ENCODE results near the gene RBBP8NL.

The RBBP8NL gene

GRCh38 chr20:62461157-62461556, 33.8 kb upstream of the RBBP8NL start:
- DNase-seq: no peak

DNA sequence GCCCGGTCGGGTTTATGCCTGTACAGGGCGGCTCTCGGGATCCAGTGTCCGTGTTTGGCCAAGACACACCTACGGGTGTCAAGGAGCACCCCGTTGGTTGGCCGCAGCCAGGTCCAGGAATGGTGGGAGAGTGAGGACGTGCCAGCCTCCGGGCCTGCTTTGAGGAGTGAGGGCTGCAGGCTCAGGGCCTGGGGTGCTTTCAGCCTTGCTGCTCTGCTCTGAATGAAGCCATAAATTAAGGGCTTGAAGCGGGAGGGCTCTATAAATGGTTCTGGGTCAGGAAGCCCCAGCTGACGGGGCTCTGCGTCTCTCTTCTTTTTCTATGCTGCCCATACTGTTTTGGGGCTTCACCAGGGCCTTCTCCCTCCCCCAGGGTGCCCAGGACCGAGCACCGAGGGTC, 33.3 kb upstream of the RBBP8NL start:
- DNase-seq: no peak

GRCh38 chr20:62459488-62459887, 32.1 kb upstream of the RBBP8NL start:
- DNase-seq: no peak

DNA sequence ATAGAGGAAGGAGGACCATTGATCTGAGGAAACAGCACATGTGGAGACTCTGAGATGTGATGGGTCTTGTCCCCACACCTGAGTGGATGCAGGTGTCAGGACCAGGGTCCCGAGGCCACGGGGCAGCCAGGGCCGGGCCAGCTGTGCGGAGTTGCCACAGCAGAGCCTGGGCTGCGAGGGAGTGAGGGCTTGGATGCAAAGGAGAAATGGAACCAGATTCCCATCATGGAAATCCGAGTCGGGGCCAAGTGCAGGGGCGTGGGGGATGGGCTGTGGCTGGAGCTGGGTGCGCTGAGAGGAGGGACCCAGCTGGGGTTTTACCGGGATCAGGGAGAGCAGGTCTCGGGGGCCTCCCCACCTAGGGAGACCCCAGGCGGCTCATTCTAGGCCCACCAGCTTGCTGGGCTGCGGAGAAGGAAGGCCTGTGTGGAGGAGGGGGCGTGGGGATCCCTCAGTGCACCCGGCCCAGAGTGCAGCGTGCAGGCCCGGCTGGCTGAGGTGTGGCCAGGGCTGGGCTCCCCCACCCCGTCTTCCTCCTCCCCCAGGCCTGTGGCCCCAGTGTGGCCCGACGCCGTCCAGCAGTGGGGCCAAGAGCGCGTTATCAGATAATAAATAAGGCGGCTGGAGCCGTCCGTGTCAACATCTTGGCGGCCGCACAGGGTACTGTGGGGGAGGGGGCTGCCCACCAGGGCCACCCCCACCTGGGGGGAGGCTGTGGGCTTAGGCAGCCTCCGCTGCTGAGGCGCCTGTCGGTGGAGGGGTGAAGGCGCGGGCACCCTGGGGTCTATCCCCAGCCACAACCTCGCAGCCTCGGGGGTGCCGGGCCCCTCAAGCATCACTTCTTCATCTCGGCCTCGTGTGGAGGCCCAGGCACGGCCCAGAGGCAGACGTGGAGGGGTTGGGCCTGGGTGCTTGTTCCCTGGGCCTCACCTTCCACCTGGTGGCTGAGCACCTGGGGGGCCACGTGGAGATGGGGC, 31.2 kb upstream of the RBBP8NL start:
- no peak for DNase-seq

- no peak for DNase-seq
Observed at GRCh38 chr20:62457831-62458230, 30.5 kb upstream of the RBBP8NL start.

DNA sequence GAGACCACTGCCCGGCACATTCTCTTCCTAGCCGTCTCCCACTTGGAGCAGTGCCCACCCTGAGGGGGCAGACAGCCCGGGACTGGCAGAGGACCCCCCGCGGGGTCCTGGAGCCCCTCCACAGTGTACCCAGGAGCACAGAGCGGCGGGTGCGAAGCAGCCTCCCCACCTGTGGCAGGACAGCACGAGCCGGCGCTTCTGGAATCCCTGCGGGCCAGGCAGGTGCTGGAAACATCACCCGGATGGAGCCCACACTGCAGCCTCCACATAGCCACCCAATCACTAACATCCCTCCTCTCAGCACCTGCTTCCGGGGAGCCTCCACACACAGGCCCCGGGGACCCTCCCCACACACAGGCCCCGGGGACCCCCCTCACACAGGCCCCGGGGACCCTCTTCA, 29.8 kb upstream of the RBBP8NL start:
- DNase-seq: no peak

DNA sequence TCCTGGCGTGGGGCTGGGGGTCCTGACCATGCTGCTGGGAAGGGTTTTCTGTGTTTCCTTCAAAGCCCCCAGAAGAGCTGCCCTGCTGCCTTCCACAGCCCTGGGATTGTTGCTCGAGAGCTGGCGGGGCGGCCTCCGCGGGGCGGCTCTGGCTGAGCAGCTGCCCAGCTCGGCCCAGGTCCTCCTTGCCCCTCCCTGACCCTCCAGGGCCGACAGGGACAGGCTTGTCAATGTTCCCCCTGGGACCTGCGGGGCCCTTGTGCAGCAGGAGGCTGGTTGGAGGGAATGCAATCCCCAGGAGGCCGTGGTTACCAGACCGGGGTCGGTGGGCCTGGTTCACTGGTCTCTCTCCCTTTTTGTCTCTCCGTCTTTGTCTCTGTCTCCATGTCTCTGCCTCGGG, 28.6 kb upstream of the RBBP8NL start:
- no peak for DNase-seq

DNA sequence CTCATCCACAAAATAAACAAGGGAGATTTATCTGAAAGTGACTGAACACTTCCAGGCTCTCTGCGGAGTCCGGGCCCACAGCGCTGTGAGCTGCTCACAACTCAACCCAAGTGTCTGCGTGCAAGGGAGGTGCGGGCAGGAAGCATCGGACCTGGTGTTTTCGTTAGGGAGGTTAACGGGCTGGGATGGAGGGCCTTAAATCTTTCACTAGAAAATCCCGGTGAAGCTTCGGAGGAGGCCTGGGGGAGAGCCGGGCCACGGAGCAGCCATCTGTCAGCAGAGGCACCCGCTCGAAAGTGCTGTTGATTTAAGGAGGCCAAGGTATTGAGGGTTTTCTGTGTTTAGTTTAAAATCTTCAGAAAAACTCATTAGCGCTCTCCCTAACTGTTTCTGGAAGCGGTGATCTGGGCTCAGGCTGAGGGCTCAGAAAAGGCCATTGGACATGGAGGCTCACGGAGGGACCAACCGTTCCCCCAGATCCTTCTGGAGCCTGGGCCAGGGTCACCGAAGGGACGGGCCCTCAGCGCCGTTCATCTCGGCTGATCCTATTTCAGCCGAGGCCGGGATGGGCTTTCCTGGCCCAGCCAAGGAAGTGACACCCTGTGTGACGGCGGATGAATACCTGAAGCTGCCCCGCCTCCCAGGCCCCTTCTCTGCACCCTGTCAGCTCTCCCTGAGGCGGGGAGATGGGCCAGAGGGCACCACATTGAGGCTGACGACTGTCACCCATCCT, 27.7 kb upstream of the RBBP8NL start:
- no peak for DNase-seq

DNA sequence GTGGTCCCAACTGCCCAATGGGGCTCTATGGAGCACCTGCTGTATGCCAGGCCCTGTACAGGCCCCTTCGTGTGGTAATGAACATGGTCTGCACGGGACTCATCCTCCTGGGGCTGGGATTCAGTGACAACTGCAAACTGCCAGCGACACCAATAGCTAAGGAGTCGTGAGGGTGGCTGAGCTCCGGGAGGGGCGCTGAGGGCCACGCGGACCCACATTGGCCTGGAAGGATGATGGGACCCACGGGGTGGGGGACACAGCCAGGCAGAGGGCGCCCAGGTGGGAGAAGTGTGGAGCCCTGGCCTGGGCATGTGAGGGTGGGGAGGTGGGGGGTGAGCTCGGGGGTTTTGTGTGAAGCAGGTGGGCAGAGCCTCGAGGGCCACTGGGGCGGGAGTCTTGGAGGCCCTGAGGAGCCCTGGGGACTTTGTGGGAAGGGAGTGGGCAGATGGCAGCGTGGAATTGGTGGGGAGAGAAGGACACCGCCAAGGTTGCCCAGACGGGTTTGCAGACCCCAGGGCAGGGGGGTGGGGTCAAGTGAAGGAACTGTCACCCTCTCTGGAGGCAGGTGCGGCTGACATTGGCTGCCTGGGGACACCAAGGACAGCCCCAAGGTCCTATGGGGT, 26.0 kb upstream of the RBBP8NL start:
- DNase-seq: no peak

DNA sequence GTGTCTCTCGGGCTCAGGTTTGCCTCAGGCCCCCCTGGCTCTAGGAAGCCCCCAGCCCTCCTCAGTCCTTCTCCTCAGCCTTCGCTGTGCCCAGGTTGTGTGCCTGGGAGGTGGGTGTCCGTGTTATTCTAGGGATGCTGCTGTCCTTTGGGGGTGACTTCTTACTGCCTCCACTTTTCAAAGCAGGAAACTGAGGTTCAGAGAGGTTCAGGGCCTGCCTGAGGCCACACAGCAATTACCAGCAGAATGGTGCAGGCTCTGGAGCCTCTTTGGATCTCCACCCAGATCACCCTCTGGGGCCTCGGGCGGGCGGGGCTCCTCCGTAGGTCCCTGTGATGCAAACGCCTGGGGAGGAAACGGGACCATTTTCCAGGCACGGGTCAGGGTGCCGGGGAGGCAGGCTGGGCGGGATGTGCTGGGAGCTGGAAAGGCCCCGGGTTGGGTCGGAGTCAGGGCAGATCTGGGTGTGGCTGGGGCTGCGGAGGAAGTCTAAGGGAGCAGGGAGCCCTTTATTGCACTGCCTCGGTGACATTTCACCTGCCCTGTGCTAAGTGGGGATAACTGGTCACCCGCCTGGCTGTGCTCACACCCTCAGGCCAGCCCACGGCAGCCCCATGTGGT, 25.2 kb upstream of the RBBP8NL start:
- DNase-seq: no peak

GRCh38 chr20:62451970-62452369, 24.6 kb upstream of the RBBP8NL start:
- no peak for DNase-seq

DNA sequence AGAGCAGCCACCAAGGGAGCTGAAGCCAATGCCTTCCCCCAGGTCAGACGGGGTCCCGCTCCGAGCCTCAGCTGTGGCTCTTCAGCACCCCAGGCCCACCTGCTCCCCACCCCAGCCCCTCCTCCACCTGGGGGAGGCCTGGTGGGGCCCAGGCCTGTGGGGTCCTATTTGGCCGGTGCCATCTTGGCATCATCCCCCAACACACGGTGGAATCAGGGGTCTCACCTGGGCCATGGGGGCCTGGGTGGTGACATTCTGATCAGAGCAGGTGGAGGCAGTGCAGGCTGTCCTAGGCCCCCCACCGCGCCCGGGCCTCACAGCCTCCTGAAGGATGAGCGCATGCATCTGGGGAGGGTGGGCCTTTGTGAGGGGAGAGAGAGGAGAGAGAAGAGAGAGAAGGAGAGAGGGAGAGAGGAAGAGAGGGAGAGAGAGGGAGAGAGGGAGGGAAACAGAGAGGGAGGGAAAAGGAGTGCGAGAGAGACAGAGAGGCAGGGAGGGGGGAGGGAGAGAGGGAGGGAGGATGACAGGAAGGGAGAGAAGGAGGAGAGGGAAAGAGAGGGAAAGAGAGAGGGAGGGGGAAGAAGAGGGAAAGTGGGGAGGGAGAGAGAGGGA, 23.9 kb upstream of the RBBP8NL start:
- no peak for DNase-seq

- DNase-seq: no peak
Observed at GRCh38 chr20:62449951-62450691, 22.8 kb upstream of the RBBP8NL start.

- no peak for DNase-seq
Observed at GRCh38 chr20:62448788-62449187, 21.4 kb upstream of the RBBP8NL start.

DNA sequence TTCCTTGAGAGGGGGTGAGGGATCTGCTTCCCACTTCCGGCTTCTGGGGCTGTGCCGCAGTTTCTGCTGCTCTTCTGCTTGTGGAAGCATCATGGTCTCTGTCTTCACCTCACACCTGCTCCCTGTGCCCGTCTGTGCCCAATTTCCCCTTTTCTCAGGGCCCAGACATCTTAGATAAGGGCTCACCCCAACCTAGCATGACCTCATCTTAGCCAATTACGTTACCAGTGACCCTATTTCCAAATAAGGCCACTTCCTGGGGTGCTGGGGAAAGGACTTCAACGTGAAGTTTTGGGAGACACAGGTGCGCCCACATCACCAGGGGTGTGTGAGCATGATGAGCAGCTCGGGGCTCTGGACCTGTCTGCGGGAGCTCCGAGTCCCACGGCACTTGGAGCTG, 20.7 kb upstream of the RBBP8NL start:
- no peak for DNase-seq

DNA sequence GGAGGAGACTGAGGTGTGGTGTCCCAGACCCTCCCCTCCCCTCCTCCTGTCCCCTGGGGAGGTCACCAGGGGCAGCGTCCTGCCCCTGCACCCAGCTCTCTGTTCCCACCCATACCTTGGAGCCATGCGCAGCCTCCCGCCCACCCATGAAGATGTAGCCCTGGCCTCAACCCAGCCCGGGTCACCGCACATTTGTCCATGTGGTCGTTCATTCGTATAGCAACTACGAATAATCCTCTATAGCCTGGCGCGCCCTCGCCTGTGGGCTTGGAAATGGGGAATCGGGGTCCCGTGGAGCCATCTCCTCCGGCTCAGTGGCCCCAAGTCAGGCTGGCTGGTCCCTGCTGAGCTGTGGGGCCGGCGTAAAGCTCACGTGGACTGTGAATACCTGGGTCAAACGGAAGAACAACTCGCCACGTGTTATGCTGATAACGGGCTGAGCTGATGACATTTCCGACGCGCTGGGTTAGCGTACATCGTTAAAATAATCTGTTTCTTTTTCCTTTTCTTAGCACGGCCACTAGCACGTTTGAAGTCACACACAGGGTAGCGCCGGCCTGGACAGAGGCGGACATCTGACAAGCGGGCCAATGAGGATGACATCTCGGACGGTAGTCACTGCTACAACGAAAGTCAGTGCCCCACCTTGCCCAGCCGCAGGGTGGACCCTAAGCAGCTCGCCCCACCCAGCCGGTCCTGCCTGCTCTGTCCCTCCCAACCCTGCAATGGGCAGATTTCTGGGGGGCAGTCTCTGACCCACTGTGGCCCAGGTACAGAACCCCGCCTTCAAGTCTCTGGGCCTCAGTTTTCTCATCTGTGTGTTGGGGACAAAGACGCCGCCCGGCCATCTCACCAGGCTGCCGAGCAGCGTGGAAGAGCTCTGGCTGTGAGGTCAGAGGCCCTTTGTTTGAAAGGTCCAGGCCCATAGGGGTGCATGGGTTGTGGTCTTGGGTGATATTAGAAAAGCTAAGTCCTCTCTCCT, 19.8 kb upstream of the RBBP8NL start:
- no peak for DNase-seq

DNA sequence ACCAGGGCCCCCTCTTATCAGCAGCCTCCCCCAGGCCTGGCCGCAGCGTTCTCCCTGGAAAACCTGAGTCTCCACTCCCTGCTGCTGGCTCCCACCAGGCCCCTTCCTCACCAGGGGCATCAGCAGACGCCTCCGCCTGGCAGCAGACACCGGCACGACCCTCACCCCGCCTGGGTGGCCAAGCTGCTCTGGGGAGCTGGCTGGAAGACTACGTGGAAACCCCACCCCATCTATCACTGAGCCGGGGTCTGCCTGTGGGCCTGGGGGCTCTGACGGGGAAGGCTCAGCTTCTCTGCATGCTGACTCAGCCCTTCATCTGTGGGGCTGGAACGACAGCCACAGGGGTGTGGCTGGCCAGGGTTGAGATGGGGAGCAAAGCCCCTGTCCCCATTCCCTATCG, 19.1 kb upstream of the RBBP8NL start:
- no peak for DNase-seq

DNA sequence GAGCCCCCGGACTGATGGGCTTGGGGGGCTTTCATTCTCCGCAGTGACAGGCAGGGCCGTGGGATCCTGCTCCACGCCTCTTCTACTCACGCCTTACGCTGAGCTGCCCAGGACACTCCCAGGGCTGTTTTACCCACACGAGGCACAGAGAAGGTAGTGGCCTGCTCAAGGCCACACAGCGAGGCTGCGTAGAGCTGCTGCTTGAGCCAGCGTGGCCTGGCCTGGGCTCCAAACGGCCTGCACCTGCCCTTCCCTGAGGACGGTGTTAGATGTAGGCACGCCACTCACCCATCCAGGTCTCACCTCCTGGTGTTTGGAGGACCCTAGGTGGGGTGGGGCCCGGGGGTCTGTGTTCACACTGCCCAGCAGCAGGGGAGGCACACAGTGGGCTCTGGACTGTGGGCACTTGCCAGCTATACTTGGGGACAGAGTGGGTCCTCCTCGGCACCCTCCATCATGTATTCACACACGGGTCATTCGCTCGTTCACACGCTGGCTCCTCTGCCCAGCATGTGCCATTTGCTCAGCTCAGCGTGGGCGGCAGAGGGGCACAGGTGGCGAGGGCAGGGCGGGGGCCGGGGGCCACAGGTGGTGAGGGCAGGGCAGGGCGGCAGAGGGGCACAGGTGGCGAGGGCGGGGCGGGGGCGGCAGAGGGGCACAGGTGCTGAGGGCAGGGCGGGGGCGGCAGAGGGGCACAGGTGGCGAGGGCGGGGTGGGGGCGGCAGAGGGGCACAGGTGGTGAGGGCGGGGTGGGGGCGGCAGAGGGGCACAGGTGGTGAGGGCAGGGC, 18.4 kb upstream of the RBBP8NL start:
- DNase-seq: no peak

DNA sequence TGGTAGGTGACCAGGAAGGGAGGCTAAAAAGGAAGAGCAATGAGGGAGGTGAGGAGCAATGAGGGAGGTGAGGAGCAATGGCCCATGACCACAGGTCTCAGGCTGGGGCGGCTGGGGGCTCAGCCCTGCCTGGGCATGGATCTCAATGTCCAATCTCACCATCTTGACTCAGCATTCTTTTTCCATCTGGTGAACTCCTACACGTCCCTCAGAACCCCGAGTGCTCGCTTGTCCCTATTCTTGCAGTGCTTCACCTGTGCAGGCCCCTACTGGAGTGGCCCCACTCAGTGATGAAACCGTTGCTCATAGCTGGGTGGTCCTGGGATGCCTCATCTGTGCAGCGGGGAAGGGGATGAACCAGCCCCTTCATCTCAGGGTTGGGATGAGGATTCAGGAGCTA, 16.9 kb upstream of the RBBP8NL start:
- no peak for DNase-seq

- DNase-seq: no peak
Observed at GRCh38 chr20:62441987-62442539, 14.7 kb upstream of the RBBP8NL start.
